Activated T-helper 2 cell treated with anti-CD3 and anti-CD28 coated beads, Interferon-gamma antibody, Interleukin-2, Interleukin-4, amounts not matched to agents 10 μg/mL and 5 μg/mL and 100 μg/mL, durations not matched to agents 14 hours and 24 hours and 36 hours (primary cell): Measurements from ENCODE around the gene IL1RL2. TPM values are rescaled to one million over a fixed set of nuclear protein-coding genes. Genes with fewer than 3 reads are reported as not detected.

Source experiments
- DNase-seq: peaks from one replicate; pipeline ENCODE4 v3.0.0; 2021; ENCODE audit warnings: low spot score
- H3K27ac Mint-ChIP-seq: one replicate; pipeline ENCODE4 v1.8.0; 2021; ENCODE audit warnings: mixed read lengths
- H3K27me3 Mint-ChIP-seq: one replicate; pipeline ENCODE4 v1.8.0; 2021; ENCODE audit warnings: low read depth, mixed read lengths
- H3K36me3 Mint-ChIP-seq: one replicate; pipeline ENCODE4 v1.8.0; 2021; ENCODE audit warnings: low read depth, mixed read lengths
- H3K4me1 Mint-ChIP-seq: one replicate; pipeline ENCODE4 v1.8.0; 2021; ENCODE audit warnings: low read depth, mixed read lengths
- H3K4me3 Mint-ChIP-seq: one replicate; pipeline ENCODE4 v1.8.0; 2021; ENCODE audit warnings: low read depth, mild to moderate bottlenecking, moderate library complexity, mixed read lengths
- H3K9me3 Mint-ChIP-seq: one replicate; pipeline ENCODE4 v1.8.0; 2021; ENCODE audit warnings: mixed read lengths
- intact Hi-C: fragments of 100-400 bp; cut with micrococcal nuclease; formaldehyde crosslinking; loops from one replicate; pipeline ENCODE4 v1.15.1; 2023
- total RNA-seq: library from RNA; stranded (reverse); gene quantifications from 2 replicates; pipeline ENCODE4 v1.2.3, GENCODE V29; 2022

IL1RL2 gene
- total RNA-seq, 1 donor from 2014 or later, result not detected

DNA sequence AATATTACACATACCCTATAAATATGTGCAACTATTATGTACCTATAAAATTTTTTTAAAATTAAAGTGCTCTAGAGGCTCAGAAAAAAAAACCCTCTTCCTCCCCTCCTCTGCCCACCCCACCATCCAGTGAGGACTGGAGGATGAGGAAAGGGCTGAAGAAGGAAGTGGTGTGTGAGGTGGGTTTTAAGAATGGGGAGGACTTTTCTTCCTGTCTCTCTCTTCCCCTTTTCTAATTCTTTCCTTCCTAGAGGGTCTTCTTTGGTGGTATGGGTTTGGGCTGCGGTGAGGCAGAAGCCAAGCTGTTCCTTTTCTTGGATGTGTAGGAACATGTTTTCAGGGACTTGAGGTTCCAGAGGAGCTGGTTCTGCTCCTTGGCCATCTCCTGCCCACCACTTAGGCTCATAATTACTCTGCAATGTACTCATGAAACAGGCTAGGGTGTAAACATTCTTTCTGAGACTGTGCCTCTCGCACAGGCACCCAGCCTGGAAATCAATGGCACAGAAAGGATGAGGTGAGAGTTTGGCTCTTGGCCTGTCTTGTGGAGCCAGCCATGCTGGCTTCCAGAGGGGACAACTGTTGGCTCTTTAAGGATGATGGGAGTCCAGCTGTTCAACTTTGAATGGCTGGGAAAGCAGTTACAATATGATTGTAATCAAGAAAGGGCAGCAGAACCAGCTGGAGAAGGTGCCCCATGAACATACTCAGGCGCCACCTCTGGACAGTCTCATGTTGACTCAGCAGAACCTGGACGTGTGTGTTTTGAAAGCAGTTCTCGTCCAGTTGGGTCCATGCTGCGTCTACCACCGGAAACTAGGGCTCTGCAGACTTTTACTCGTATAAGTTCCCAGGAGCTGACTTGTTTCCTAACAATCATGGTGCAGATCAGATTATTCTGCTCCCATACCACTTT lies 38.3 kb downstream of the IL1RL2 start:
- H3K4me3 Mint-ChIP-seq, result no peak overlapping the region
- H3K36me3 Mint-ChIP-seq, result peaks cover 3% of the 10 kb centered on the region
- peaks cover 51% of the 10 kb centered on the region for H3K4me1 Mint-ChIP-seq
- DNase-seq, result no peak
- H3K27ac Mint-ChIP-seq, result no peak overlapping the region
- intact Hi-C loops, result no loop called here
- peaks cover 5% of the 10 kb centered on the region for H3K9me3 Mint-ChIP-seq
- H3K27me3 Mint-ChIP-seq, result peaks cover 3% of the 10 kb centered on the region

DNA sequence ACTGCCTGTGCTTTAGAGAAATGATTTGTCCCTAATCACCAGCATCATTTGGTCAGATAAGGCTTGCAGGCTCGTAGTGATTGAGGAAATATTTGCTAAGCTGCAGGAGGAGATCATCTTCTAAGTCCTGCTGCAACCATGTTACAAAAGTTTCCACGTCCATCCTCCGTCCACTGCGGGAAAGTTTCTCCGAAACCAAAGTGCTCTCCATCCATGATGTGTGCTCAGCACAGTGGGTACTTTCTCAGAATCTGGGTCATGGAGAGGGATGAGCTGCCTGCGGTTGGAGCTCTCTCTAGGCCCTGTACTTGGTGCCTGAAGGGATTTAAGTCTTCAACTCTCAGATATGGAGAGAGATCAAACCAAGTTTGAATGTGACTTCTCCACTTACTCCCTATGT lies 39.3 kb downstream of the IL1RL2 start:
- peaks cover 3% of the 10 kb centered on the region for H3K36me3 Mint-ChIP-seq
- no peak overlapping the region for H3K4me3 Mint-ChIP-seq
- intact Hi-C loops, result no loop called here
- peaks cover 5% of the 10 kb centered on the region for H3K9me3 Mint-ChIP-seq
- H3K27ac Mint-ChIP-seq, result peak overlapping the region; percentile 71
- DNase-seq, result no peak
- peaks cover under 1% of the 10 kb centered on the region for H3K27me3 Mint-ChIP-seq
- H3K4me1 Mint-ChIP-seq, result peaks cover 56% of the 10 kb centered on the region

DNA sequence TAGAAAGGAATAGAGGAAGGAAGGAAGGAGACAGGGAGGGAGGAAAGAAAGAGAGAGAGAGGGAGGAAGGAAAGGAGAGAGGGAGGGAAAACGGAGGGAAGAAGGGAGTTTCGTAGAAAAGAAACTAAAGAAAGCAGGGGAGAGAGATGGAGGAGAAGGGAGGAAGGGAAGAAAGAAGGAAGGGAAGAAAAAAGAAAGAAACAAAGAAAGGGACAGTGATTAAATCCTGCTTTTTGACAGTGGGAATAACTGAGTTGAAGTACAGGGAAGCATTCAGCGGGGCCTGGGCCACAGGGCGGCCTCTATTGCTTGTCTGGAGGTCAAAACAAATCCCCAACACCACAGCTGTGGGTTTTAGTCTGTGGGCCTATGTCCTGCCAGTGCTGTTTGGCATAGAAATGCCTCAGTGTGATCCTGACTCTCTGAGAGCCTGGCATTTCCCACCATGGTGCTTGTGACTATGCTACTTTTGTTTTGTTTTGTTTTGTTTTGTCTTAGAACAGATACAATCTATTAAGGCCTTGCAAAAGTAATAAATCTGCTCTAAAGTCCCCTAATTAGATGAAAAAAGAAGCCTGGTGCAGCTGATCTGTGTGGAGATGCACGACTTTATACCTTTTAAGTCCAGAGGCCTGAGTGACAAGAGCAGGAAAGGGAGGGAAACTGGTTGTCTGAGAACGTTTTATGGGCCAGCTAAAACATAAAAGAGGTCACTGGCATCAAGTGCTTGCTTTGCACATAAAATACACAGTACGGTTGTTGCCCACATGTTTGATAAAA lies 40.0 kb downstream of the IL1RL2 start:
- peaks cover 2% of the 10 kb centered on the region for H3K27me3 Mint-ChIP-seq
- peaks cover 56% of the 10 kb centered on the region for H3K4me1 Mint-ChIP-seq
- peak overlapping the region; percentile 71 for H3K27ac Mint-ChIP-seq
- H3K4me3 Mint-ChIP-seq, result no peak overlapping the region
- H3K9me3 Mint-ChIP-seq, result peaks cover 5% of the 10 kb centered on the region
- H3K36me3 Mint-ChIP-seq, result peaks cover 3% of the 10 kb centered on the region
- DNase-seq, result no peak
- intact Hi-C loops, result no loop called here

DNA sequence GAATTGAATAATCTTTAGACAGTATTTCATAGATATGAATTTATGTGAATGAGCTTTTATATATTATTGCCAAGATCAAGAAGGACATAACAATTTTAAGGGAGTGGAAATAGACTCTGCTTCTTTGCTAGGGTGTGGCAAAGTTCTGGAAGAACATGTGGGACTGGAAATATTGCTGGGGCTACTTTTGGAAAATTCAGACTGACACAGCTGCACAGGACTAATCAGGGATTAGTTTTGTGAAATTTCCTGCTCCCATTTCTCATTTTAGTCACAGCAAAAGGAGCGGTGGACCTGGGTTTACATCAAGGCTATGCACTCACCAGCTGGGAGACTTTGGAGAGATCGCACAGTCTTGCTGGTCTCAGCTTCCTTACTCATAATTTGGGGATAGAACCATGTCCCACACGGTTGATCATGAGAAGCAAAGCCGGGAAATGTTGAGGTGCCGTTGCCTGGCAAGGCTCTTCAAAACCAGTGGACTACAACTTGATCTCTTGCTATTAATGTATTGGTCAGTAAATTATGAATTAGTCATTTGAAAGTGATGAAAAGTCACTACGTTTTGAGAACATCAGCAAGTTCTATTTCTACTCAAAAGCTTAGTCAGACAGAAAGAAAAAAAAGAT lies 42.4 kb downstream of the IL1RL2 start:
- peaks cover 57% of the 10 kb centered on the region for H3K4me1 Mint-ChIP-seq
- intact Hi-C loops, result no loop called here
- H3K36me3 Mint-ChIP-seq, result peaks cover 3% of the 10 kb centered on the region
- H3K4me3 Mint-ChIP-seq, result no peak overlapping the region
- H3K27ac Mint-ChIP-seq, result peak overlapping the region; percentile 4
- H3K9me3 Mint-ChIP-seq, result no peaks in the 10 kb centered on the region
- H3K27me3 Mint-ChIP-seq, result peaks cover 2% of the 10 kb centered on the region
- DNase-seq, result no peak

DNA sequence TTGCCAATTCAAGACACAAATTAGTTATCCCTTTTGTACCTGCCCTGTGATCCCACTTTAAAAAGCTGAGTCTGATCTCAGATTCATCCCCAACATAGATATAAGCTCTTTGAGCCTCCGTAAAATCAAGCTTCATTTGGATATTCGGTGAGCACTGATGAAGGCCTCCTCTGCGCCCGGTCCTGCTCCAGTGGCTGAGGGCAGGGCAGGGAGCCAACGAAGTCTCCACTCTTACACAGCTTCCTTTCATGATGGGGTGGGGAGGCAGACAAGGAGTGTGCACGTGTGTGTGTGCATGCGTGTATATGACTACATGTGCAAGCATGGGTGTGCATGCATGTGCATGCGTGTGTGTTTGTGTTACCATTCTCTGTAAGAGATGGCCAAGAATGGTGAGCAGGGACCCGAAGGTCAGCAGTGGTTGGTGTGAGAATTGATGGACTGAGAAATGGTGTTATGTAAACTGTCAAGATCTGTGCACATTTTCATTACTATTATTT lies 43.6 kb downstream of the IL1RL2 start:
- intact Hi-C loops, result no loop called here
- Mint-ChIP-seq H3K9me3 (no peaks in the 10 kb centered on the region), H3K27ac (no peak overlapping the region), H3K4me1 (peaks cover 65% of the 10 kb centered on the region), H3K27me3 (peaks cover 2% of the 10 kb centered on the region), H3K4me3 (no peak overlapping the region), H3K36me3 (peaks cover 3% of the 10 kb centered on the region)
- no peak for DNase-seq

DNA sequence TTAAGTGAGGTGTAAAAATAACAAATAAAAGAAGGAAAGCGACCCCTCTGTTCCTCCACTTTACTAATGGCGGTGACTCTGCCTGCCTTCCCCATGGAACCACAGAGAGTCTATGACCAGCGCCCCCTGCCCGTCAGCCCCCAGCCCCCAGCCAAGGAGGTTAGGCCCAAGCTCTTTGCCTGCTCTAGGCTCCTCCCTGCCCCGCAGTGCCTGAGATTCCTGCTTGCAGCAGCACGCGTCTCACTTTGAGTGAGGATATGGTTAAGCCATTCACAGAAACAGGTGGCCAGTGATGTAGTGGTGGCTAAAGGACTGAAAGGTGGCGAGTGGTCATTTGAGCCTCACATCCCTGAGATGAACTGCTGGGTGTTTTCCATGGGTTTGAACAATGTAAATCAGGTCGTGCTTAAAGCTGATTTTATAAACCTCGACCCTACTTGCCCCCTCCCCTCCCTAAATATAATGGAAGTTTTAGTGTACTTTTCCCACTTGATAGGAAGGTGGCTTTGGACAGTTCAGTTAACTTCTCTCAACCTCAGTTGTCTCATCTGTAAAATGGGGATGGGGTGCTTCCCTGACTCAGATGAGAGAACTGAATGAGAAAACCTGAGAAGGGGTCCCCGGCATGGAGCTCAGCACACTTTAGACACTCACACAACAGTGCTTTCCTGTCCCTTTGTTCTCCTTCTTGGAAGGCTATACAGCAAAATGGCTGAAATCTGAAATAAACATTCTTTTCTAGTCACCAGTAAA lies 46.5 kb downstream of the IL1RL2 start:
- intact Hi-C loops, result no loop called here
- Mint-ChIP-seq H3K4me3 (no peak overlapping the region), H3K4me1 (peaks cover 49% of the 10 kb centered on the region), H3K27ac (no peak overlapping the region), H3K27me3 (peaks cover 2% of the 10 kb centered on the region), H3K36me3 (peaks cover 3% of the 10 kb centered on the region), H3K9me3 (no peaks in the 10 kb centered on the region)
- DNase-seq, result no peak

DNA sequence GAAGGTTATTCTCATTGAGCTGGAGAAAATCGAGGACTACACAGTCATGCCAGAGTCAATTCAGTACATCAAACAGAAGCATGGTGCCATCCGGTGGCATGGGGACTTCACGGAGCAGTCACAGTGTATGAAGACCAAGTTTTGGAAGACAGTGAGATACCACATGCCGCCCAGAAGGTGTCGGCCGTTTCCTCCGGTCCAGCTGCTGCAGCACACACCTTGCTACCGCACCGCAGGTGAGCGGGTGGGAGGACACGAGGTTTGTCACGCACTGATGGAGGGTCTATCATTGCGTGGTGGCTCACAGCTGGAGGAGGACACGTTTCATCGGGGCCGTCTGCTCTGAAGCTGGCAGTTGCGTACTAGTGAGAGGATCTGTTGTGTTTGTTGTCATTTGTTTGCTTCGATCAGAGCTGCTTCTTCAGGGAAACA lies 48.2 kb downstream of the IL1RL2 start:
- Mint-ChIP-seq H3K9me3 (no peaks in the 10 kb centered on the region), H3K27me3 (peaks cover 2% of the 10 kb centered on the region), H3K4me3 (no peak overlapping the region), H3K36me3 (no peaks in the 10 kb centered on the region), H3K27ac (no peak overlapping the region), H3K4me1 (peaks cover 45% of the 10 kb centered on the region)
- no peak for DNase-seq
- intact Hi-C loops, result loop anchor here (2.0 kb wide), 5 partner anchors 152 to 236 kb away; no protein-coding TSS in a partner anchor

DNA sequence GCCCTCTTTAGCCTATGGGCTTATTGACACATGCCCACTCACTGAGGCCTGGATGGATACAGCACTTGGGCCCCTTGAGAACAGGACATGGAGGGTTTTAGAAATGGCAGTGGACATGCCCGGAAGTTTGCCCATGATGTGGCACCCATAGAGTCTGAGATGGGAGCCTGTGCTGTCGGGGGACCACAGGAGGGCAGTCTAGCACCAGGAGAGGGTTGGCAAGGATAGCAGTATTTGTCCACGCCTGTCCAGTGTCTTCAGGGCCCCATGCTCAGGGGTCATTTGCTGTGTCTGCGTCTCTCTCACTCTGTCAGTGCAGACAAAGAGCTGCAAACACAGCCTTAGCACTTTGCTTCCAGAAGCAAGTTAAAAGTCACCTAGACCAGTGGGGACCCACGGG lies 48.7 kb downstream of the IL1RL2 start:
- H3K4me3 Mint-ChIP-seq, result no peak overlapping the region
- H3K27me3 Mint-ChIP-seq, result peaks cover 2% of the 10 kb centered on the region
- peaks cover 48% of the 10 kb centered on the region for H3K4me1 Mint-ChIP-seq
- H3K9me3 Mint-ChIP-seq, result no peaks in the 10 kb centered on the region
- intact Hi-C loops, result loop anchor here (2.0 kb wide), 5 partner anchors 153 to 237 kb away; no protein-coding TSS in a partner anchor
- no peaks in the 10 kb centered on the region for H3K36me3 Mint-ChIP-seq
- no peak for DNase-seq
- no peak overlapping the region for H3K27ac Mint-ChIP-seq

DNA sequence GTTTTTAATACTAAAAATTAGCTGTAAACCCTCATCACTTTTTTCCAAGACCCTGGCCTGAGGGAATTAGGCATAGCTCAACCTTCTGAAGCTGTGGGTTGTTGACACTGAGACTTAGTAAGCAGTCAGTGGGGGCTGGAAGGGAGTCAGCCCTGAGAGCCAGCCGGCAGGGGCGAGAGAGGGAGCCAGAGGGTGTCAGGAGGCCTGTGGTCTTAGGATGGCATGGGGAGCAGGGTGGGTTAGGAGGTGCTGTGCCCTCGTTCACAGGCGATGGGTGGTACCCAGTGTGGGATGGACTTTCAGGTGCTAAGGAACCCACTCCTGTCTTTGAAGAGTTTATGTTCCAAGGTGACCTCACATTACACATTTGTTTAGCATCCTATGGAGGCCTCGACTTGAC lies 49.3 kb downstream of the IL1RL2 start:
- intact Hi-C loops, result no loop called here
- Mint-ChIP-seq H3K4me3 (no peak overlapping the region), H3K27me3 (peaks cover 2% of the 10 kb centered on the region), H3K9me3 (no peaks in the 10 kb centered on the region), H3K4me1 (peaks cover 49% of the 10 kb centered on the region), H3K27ac (no peak overlapping the region), H3K36me3 (no peaks in the 10 kb centered on the region)
- DNase-seq, result no peak

DNA sequence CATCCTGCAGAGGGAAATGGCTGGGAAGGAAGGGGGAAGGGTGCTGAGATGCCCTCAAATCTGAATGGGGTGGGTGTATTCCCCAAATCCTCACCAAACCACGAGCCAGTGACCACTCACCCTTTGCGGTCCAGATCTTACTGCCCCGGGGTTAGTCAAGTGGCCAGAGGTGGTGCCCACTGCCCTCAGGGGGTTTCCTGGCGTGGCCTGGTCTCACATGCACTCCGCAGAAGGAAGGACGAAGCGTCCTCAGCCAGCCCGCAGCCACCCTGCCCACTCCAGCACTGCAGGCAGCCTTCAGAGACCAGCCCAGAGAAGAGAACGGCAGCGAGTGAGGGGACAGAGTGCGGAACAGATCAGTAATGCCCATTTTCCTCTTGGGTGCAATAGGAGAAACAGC lies 50.4 kb downstream of the IL1RL2 start:
- intact Hi-C loops, result no loop called here
- Mint-ChIP-seq H3K27me3 (no peaks in the 10 kb centered on the region), H3K4me3 (no peak overlapping the region), H3K9me3 (no peaks in the 10 kb centered on the region), H3K27ac (no peak overlapping the region), H3K36me3 (no peaks in the 10 kb centered on the region), H3K4me1 (peaks cover 53% of the 10 kb centered on the region)
- no peak for DNase-seq

DNA sequence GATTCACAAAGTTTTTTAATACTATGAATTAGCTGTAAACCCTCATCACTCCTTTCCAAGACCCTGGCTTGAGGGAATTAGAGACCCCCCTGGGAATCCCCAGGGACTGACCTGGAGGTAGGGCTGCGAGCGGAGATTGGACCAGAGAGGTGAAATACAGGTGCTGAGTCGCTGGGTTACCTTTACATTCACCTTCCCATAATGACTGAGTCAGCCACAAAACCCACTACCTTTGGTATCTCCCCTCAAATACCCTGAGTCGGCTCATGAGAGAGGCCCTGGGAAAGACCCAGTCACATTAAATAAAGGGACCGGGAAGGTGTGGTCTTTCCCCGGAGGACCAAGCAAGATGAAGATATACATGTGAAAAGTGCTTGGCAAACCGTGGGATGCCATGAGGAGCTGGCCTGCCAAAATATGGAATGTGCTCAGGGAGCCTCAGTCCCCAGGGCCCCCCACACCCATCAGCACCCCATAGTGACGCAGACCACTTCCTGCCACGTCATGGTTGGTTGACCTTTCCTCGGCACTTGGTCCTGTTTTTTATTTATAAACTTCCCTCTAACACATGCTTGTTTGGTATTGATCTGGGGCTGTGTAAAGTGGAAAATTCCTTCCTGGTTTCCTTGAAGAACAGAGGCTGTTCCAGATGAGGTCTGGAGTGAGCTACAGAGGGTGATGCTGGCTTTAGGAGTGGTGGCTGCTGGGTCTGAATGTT lies 51.4 kb downstream of the IL1RL2 start:
- H3K27ac Mint-ChIP-seq, result peak overlapping the region; percentile 51
- no peaks in the 10 kb centered on the region for H3K36me3 Mint-ChIP-seq
- H3K27me3 Mint-ChIP-seq, result no peaks in the 10 kb centered on the region
- peaks cover 51% of the 10 kb centered on the region for H3K4me1 Mint-ChIP-seq
- H3K4me3 Mint-ChIP-seq, result no peak overlapping the region
- no peak for DNase-seq
- no peaks in the 10 kb centered on the region for H3K9me3 Mint-ChIP-seq
- intact Hi-C loops, result no loop called here
